Measurements from ENCODE around the gene MMP12.

- TF ChIP-seq CTCF (IDR thresholded peaks at IDR 0.05) = no peak
- TF ChIP-seq POLR2A (IDR thresholded peaks at IDR 0.05) = no peak
Observed at GRCh38 chr11:102824556-102824955, 50.2 kb downstream of the MMP12 start.
